RPMI8226 (cell line): Measurements from ENCODE around the gene AEBP1.

Source experiments
- DNase-seq: peaks from one replicate; pipeline ENCODE4 v3.0.0-alpha.2; 2015

The AEBP1 gene

GRCh38 chr7:44106311-44107065, 2.3 kb downstream of the AEBP1 start:
- DNase-seq: no peak

GRCh38 chr7:44107116-44107960, 3.2 kb downstream of the AEBP1 start:
- no peak for DNase-seq

GRCh38 chr7:44107961-44108767, 4.0 kb downstream of the AEBP1 start:
- no peak for DNase-seq

- DNase-seq: peak; percentile 38
Observed at GRCh38 chr7:44108768-44109750, 4.9 kb downstream of the AEBP1 start.

- no peak for DNase-seq
Observed at GRCh38 chr7:44109991-44110390, 5.8 kb downstream of the AEBP1 start.

GRCh38 chr7:44110719-44111635, 6.8 kb downstream of the AEBP1 start:
- DNase-seq: no peak

GRCh38 chr7:44111761-44112160, 7.6 kb downstream of the AEBP1 start:
- peak; percentile 48 for DNase-seq

- DNase-seq: no peak
Observed at GRCh38 chr7:44112231-44112996, 8.3 kb downstream of the AEBP1 start.

GRCh38 chr7:44112997-44113763, 9.0 kb downstream of the AEBP1 start:
- DNase-seq: no peak

GRCh38 chr7:44113764-44114354, 9.7 kb downstream of the AEBP1 start:
- no peak for DNase-seq

GRCh38 chr7:44114586-44115310, 10.6 kb downstream of the AEBP1 start:
- DNase-seq: no peak

- no peak for DNase-seq
Observed at GRCh38 chr7:44116087-44116788, 12.1 kb downstream of the AEBP1 start.

- DNase-seq: no peak
Observed at GRCh38 chr7:44116789-44117666, 12.9 kb downstream of the AEBP1 start.

GRCh38 chr7:44117801-44118429, 13.8 kb downstream of the AEBP1 start:
- no peak for DNase-seq

- no peak for DNase-seq
Observed at GRCh38 chr7:44119829-44120380, 15.8 kb downstream of the AEBP1 start.

- no peak for DNase-seq
Observed at GRCh38 chr7:44120395-44120794, 16.2 kb downstream of the AEBP1 start.
